ENCODE results near the gene ZFYVE28.

Gene ZFYVE28

DNA sequence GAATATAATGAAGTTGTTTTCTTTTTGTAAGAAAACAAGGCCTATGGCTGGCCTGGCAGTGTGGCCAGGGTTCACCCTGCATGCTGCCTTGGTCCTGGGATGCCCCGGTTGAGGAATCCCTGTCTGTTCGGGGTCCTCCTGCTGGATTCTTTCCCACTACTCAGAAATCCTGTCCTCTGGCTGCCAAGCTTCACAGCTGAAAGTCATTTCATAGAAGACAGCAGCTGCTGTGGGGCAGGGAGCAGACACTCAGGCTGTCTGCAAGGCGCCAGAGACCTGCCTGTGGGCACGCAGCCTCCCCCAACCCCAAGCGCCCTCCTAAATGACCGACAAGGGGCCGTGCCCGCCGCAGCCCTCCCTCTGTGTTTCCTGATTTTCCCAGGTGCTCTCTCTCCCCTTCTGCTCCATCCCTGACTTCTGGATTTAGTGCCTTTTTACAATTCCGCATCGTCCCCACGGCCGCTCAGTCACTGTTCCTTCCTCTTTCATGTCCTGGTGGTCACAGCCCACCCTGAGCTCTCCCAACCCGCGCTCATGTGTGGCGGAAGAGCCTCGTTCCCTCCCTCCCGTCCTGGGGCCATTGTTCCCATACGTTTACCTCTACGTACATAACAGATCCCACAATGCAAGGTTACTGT lies 27.5 kb downstream of the ZFYVE28 start:
- Histone ChIP-seq H3K27me3 (peaks cover 75% of the 10 kb centered on the region), H3K27ac (no peak overlapping the region), H3K4me3 (ENCODE audit: low read depth in 1 of 2, low read length in 1 of 2) (no peak overlapping the region), H3K4me1 (ENCODE audit: control insufficient read depth in 1 of 2, insufficient read depth in 1 of 2, low read depth in 1 of 2, low read length in 1 of 2) (no peaks in the 10 kb centered on the region), H3K36me3 (no peaks in the 10 kb centered on the region), H3K9me3 (no peaks in the 10 kb centered on the region)
- TF ChIP-seq, protein P1, sequence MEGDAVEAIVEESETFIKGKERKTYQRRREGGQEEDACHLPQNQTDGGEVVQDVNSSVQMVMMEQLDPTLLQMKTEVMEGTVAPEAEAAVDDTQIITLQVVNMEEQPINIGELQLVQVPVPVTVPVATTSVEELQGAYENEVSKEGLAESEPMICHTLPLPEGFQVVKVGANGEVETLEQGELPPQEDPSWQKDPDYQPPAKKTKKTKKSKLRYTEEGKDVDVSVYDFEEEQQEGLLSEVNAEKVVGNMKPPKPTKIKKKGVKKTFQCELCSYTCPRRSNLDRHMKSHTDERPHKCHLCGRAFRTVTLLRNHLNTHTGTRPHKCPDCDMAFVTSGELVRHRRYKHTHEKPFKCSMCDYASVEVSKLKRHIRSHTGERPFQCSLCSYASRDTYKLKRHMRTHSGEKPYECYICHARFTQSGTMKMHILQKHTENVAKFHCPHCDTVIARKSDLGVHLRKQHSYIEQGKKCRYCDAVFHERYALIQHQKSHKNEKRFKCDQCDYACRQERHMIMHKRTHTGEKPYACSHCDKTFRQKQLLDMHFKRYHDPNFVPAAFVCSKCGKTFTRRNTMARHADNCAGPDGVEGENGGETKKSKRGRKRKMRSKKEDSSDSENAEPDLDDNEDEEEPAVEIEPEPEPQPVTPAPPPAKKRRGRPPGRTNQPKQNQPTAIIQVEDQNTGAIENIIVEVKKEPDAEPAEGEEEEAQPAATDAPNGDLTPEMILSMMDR (IDR thresholded peaks at IDR 0.05): no peak

DNA sequence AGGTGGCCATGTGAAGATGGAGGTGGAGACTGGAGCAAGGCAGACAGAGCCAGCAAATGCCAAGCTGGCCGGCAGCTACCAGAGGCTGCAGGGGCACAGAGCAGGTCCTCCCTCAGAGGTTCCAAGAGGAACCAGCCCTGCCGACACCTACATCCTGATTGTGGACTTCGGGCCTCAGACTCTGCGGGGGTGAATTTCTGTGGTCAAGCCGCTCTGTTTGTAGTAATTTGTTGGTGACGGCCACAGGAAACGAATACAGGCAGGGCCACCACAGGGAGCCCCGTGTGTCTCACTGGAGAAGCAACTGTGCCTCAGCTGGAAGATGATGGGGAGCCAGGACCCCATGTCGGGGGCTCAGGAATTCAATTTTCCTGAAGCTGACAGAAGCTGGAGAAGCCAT lies 28.3 kb downstream of the ZFYVE28 start:
- TF ChIP-seq, protein P1 (IDR thresholded peaks at IDR 0.05): no peak
- Histone ChIP-seq H3K36me3 (no peaks in the 10 kb centered on the region), H3K27me3 (peaks cover 68% of the 10 kb centered on the region), H3K4me3 (ENCODE audit: low read depth in 1 of 2, low read length in 1 of 2) (no peak overlapping the region), H3K27ac (no peak overlapping the region), H3K4me1 (ENCODE audit: control insufficient read depth in 1 of 2, insufficient read depth in 1 of 2, low read depth in 1 of 2, low read length in 1 of 2) (no peaks in the 10 kb centered on the region), H3K9me3 (no peaks in the 10 kb centered on the region)

DNA sequence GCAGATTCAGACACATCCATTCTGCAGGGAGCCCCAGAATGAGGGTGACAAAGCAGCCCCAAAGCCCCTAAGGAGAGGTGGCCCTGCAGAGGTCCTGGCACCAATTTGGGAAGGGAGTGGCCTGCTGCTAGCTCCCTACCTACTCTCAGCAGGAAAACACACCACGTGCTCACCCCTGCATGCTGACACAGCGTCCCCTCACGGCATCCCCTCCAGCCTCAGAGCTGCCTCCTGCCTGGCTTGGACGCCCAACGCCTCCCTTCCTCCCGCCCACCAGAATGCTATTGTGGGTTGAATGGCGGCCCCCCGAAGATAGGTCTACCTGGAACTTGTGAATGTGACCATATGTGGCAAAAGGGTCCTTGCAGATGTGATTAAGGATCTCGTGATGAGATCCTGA lies 28.8 kb downstream of the ZFYVE28 start:
- no peak overlapping the region for H3K4me3 ChIP-seq (ENCODE audit: low read depth in 1 of 2, low read length in 1 of 2)
- TF ChIP-seq, protein P1 (IDR thresholded peaks at IDR 0.05): no peak
- no peaks in the 10 kb centered on the region for H3K36me3 ChIP-seq
- no peaks in the 10 kb centered on the region for H3K9me3 ChIP-seq
- no peaks in the 10 kb centered on the region for H3K4me1 ChIP-seq (ENCODE audit: control insufficient read depth in 1 of 2, insufficient read depth in 1 of 2, low read depth in 1 of 2, low read length in 1 of 2)
- H3K27ac ChIP-seq: no peak overlapping the region
- peaks cover 65% of the 10 kb centered on the region for H3K27me3 ChIP-seq

DNA sequence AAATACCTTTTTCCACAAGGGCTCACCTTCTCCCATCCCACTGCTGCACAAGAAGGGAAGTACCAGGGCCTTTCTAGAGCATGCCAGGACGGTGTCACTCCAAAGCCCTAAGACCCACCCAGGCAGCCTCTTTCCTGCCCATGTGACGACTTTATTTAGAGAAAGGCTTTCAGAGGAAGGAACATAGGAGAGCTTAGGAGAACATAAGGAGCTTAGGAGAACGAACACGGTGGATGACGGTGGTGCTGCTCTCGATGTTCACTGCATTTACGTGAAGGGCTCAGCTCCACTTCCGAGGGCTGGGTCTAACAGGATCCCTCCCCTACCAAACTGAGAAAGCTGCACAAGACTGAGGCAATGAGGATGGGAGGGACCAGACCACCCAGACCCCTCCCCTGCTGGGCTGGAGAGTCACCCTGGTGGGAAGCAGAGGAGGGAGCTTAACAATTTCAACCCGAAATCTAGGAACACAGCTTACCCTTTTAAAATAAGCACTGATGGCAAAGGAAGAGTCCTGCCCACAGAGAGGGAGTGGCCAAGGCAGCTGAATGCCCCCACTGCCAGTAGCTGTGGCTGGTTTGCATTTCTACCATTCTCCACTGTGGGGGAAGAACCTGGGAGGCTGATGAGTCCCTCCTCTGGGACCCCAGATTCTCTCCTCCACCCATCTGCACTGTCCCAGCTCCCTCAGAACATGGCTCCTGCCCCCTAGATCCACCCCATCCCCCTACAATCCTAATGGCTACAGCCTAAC lies 29.8 kb downstream of the ZFYVE28 start:
- Histone ChIP-seq H3K27ac (no peak overlapping the region), H3K4me1 (ENCODE audit: control insufficient read depth in 1 of 2, insufficient read depth in 1 of 2, low read depth in 1 of 2, low read length in 1 of 2) (no peaks in the 10 kb centered on the region), H3K27me3 (peaks cover 54% of the 10 kb centered on the region), H3K36me3 (no peaks in the 10 kb centered on the region), H3K4me3 (ENCODE audit: low read depth in 1 of 2, low read length in 1 of 2) (no peak overlapping the region), H3K9me3 (no peaks in the 10 kb centered on the region)
- TF ChIP-seq, protein P1 (IDR thresholded peaks at IDR 0.05): no peak

DNA sequence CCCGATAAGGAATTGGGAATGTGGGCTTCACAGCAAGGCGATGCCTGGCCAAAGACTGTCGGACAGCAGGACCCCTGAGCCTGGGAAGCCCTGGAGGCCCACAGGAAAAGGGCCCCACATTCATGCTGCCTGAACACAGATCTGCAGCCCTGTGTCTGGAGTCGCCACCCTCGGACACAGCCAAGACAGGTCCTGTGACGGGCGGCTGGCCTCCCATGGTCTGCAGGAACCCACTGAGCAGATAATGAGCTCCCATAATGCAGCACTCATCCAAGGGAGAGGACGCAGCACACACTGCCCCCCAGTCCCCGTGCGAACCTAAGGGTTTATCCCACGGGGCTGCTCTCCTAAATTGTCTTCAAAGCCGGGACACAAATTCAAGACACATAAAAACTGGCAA lies 30.6 kb downstream of the ZFYVE28 start:
- Histone ChIP-seq H3K27ac (no peak overlapping the region), H3K36me3 (no peaks in the 10 kb centered on the region), H3K4me3 (ENCODE audit: low read depth in 1 of 2, low read length in 1 of 2) (no peak overlapping the region), H3K27me3 (peaks cover 46% of the 10 kb centered on the region), H3K9me3 (no peaks in the 10 kb centered on the region), H3K4me1 (ENCODE audit: control insufficient read depth in 1 of 2, insufficient read depth in 1 of 2, low read depth in 1 of 2, low read length in 1 of 2) (no peaks in the 10 kb centered on the region)
- TF ChIP-seq, protein P1 (IDR thresholded peaks at IDR 0.05): no peak

Measured in neutrophil (primary cell).